GM21717 (cell line): ENCODE data around the gene CRB1.

ENCODE experiments used
- ATAC-seq: cut with Tn5 transposase; IDR thresholded peaks from one replicate; pipeline ENCODE4 v1.9.1; 2021; ENCODE audit warnings: mild to moderate bottlenecking, moderate library complexity; ENCODE audit not compliant: unreplicated experiment

Gene CRB1

DNA sequence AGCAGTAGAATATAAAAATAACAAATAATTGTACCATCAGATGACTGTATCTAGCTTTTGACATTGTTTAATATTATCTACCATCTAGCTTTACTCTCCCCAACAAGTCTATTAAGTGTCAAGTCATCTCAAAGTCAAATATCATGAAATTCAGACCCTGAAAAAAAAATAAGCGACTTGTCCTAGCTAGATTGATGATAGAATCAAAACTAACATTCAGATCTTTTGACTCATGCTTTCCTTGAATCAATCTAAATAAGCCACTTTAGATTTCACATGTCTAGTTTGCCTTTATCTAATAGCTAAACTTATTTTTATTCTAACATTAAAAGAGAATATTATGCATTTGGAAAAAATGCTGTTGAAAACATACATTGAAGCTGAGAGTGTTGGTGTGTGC is 35.4 kb downstream of the CRB1 start:
- no peak for ATAC-seq

GRCh38 chr1:197304638-197305200 is 36.7 kb downstream of the CRB1 start:
- no peak for ATAC-seq

DNA sequence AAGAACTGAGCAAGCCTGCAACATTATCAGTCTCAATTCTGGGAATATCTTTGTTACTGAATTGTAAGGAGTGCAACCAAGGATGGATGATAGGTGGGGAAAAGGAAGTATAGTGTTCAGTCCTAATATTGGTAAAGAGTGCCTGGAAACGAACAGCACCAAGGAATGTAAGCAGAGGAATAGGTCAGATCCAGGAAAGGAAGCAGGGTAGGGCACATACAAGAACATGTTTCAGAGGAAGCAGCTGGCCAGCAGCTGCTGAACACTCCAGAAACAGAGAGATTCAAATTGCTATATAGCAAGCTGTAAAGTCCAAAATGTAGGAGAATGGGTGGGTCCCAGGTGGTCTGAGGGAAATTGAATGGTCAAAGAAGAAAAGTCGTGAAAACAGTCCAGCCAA is 37.9 kb downstream of the CRB1 start:
- no peak for ATAC-seq

GRCh38 chr1:197306381-197307062 is 38.5 kb downstream of the CRB1 start:
- ATAC-seq, result no peak

GRCh38 chr1:197307136-197307535 is 39.1 kb downstream of the CRB1 start:
- ATAC-seq, result no peak

- ATAC-seq, result no peak
Measured at GRCh38 chr1:197307551-197307950, 39.5 kb downstream of the CRB1 start.

DNA sequence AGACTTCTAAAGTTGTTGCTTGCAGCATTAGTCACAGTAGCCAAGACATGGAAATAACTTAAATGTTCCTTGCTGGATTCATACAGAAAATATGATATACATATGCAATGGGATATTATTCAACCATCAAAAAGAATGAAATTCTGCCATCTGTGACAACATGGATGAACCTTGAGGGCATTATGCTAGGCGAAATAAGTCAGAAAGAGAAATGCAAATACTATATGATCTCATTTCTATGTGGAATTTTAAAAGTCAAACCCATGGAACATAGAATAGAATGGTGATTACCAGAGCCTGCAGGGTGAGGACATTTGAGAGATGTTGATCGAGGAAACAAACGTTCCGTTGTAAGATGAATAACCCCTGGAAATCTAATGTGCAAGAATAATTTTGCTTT is 43.0 kb downstream of the CRB1 start:
- ATAC-seq, result no peak

GRCh38 chr1:197312163-197312562 is 44.1 kb downstream of the CRB1 start:
- ATAC-seq, result no peak

DNA sequence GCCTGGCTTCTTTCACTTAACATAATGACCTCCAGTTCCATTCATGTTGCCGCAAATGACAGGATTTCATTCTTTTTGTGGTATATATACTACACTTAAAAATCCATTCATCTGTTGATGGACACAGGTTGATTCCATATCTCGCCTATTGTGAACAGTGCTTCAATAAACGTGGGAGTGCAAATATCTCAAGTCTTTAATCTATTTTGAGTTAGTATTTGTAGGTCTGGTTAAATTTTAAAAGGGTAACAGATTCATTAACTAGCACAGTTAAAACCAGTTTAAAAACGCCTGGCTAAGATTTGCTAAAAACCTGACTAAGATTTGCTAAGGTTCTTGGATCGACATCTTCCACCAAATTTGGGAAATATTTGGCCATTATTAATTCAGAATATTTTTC is 45.7 kb downstream of the CRB1 start:
- ATAC-seq, result no peak

- no peak for ATAC-seq
Measured at GRCh38 chr1:197314682-197315081, 46.6 kb downstream of the CRB1 start.

GRCh38 chr1:197319631-197320030 is 51.6 kb downstream of the CRB1 start:
- ATAC-seq, result no peak

- ATAC-seq, result no peak
Measured at GRCh38 chr1:197320991-197321531, 53.0 kb downstream of the CRB1 start.

GRCh38 chr1:197321811-197322210 is 53.8 kb downstream of the CRB1 start:
- ATAC-seq, result no peak

GRCh38 chr1:197327776-197328364 is 59.8 kb downstream of the CRB1 start:
- no peak for ATAC-seq

- no peak for ATAC-seq
Measured at GRCh38 chr1:197330213-197330612, 62.2 kb downstream of the CRB1 start.

GRCh38 chr1:197331565-197331964 is 63.5 kb downstream of the CRB1 start:
- ATAC-seq, result no peak

DNA sequence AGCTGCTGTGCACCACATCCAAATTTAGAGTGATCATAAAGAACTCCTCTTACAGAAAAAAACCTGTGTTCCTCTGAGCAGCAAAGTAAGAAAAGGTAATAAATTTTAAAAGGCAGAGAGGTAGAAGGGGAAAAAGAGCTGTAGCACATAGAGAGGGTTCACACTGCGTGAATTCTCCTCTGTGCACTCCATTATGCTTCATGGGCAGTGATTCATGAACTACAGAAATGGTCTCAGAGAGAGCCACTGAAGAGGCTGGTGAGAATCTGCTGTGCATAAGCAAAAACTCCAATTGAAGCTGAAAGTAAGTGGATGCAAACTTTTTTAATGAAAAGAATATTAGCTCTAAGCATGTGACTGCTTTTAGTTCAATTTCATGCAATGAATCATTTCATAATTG is 65.0 kb downstream of the CRB1 start:
- no peak for ATAC-seq

GRCh38 chr1:197336571-197336970 is 68.5 kb downstream of the CRB1 start:
- ATAC-seq, result no peak

GRCh38 chr1:197339106-197340060 is 71.3 kb downstream of the CRB1 start:
- no peak for ATAC-seq

GRCh38 chr1:197341626-197342025 is 73.6 kb downstream of the CRB1 start:
- ATAC-seq, result no peak

DNA sequence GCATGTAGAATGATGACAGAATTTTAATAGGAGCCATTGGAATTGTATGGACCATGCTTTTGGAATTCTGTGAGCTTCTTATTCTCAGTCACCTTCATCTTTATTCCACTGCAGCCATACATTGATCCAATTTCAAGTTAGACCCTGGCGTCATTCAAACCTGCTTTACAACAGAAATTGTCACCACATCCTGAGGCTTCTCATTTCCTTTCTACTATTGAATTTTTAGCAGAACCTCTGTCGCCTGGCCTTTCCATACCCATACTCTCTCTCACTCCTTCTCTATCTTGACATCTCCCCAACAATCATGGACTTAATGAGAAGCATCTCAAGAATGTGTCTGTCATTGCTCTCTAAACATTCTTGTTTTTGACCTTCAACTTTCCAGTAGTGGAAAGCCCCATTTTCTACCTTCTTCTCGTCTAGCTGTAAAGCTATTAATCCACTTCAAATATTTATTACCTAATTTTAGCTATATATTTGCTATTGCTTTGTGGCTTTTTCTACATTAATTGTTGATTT is 74.1 kb downstream of the CRB1 start:
- ATAC-seq, result no peak
